H9 (cell line): Measurements from ENCODE around the gene SNUPN. TPM values are rescaled to one million over a fixed set of nuclear protein-coding genes. Genes with fewer than 3 reads are reported as not detected.

ENCODE experiments used
- DNase-seq: peaks from one replicate; pipeline ENCODE4 v3.0.0-alpha.2; 2017
- H2AFZ ChIP-seq: one replicate; pipeline ENCODE4 v1.6.1; 2013; ENCODE audit warnings: mild to moderate bottlenecking, low read length, control low read depth, moderate library complexity
- H2AK5ac ChIP-seq: 2 replicates; pipeline ENCODE4 v1.6.1; 2013; ENCODE audit warnings: low read length, control low read depth, mixed read lengths; ENCODE audit not compliant: insufficient read length
- H2BK120ac ChIP-seq: one replicate; pipeline ENCODE4 v1.6.1; 2013; ENCODE audit warnings: low read depth, mild to moderate bottlenecking, low read length, control low read depth, inconsistent platforms; ENCODE audit not compliant: poor library complexity, severe bottlenecking
- H2BK12ac ChIP-seq: 2 replicates; pipeline ENCODE4 v1.6.1; 2013; ENCODE audit warnings: low read length, control low read depth, mixed read lengths, low read depth; ENCODE audit not compliant: insufficient read length
- H2BK15ac ChIP-seq: 2 replicates; pipeline ENCODE4 v1.6.1; 2013; ENCODE audit warnings: low read depth, low read length, control low read depth
- H2BK20ac ChIP-seq: one replicate; pipeline ENCODE4 v1.6.1; 2013; ENCODE audit warnings: low read depth, mild to moderate bottlenecking, low read length, control low read depth, inconsistent platforms; ENCODE audit not compliant: poor library complexity, severe bottlenecking
- H2BK5ac ChIP-seq: 2 replicates; pipeline ENCODE4 v1.6.1; 2013; ENCODE audit warnings: low read length, control low read depth, mixed read lengths; ENCODE audit not compliant: insufficient read length
- H3K14ac ChIP-seq: 2 replicates; pipeline ENCODE4 v1.6.1; 2013; ENCODE audit warnings: low read length, control low read depth; ENCODE audit not compliant: insufficient read depth
- H3K18ac ChIP-seq: 2 replicates; pipeline ENCODE4 v1.6.1; 2013; ENCODE audit warnings: low read depth, mild to moderate bottlenecking, mixed read lengths, low read length, control low read depth; ENCODE audit not compliant: insufficient read length
- H3K23ac ChIP-seq: 2 replicates; pipeline ENCODE4 v1.6.1; 2013; ENCODE audit warnings: low read length, control low read depth, mixed read lengths, low read depth; ENCODE audit not compliant: insufficient read length
- H3K23me2 ChIP-seq: 2 replicates; pipeline ENCODE4 v1.6.1; 2013; ENCODE audit warnings: low read depth, mild to moderate bottlenecking, mixed read lengths, low read length, control low read depth; ENCODE audit not compliant: insufficient read length, poor library complexity, severe bottlenecking
- H3K27ac ChIP-seq: 2 replicates; pipeline ENCODE4 v1.5.1; 2013; ENCODE audit warnings: low read length, control low read depth, mixed read lengths, low read depth; ENCODE audit not compliant: insufficient read length
- H3K27me3 ChIP-seq: 2 replicates; pipeline ENCODE4 v1.6.1; 2013; ENCODE audit warnings: low read length, control low read depth, inconsistent platforms; ENCODE audit not compliant: insufficient read depth
- H3K4ac ChIP-seq: 2 replicates; pipeline ENCODE4 v1.6.1; 2013; ENCODE audit warnings: low read depth, mild to moderate bottlenecking, control low read depth, inconsistent platforms, low read length, moderate library complexity
- H3K4me1 ChIP-seq: 2 replicates; pipeline ENCODE4 v1.6.1; 2013; ENCODE audit warnings: low read length, control low read depth, inconsistent platforms; ENCODE audit not compliant: insufficient read depth
- H3K4me2 ChIP-seq: 2 replicates; pipeline ENCODE4 v1.6.1; 2013; ENCODE audit warnings: low read length, control low read depth, mixed read lengths; ENCODE audit not compliant: insufficient read length, insufficient read depth
- H3K56ac ChIP-seq: 2 replicates; pipeline ENCODE4 v1.6.1; 2013; ENCODE audit warnings: low read depth, mild to moderate bottlenecking, mixed read lengths, low read length, control low read depth; ENCODE audit not compliant: insufficient read length
- H3K79me1 ChIP-seq: 2 replicates; pipeline ENCODE4 v1.6.1; 2013; ENCODE audit warnings: low read depth, mild to moderate bottlenecking, moderate library complexity, low read length, control low read depth, inconsistent platforms; ENCODE audit not compliant: insufficient read depth, poor library complexity, severe bottlenecking
- H3K79me2 ChIP-seq: 2 replicates; pipeline ENCODE4 v1.6.1; 2013; ENCODE audit warnings: low read length, control low read depth, inconsistent platforms; ENCODE audit not compliant: insufficient read depth
- H3K9ac ChIP-seq: 2 replicates; pipeline ENCODE4 v1.6.1; 2013; ENCODE audit warnings: low read length, control low read depth, mixed read lengths; ENCODE audit not compliant: insufficient read length; ENCODE audit errors: extremely low read depth
- H3K9me3 ChIP-seq: one replicate; pipeline ENCODE4 v1.6.1; 2013; ENCODE audit warnings: low read depth, low read length, inconsistent platforms; ENCODE audit not compliant: control insufficient read depth
- H3T11ph ChIP-seq: one replicate; pipeline ENCODE4 v1.6.1; 2013; ENCODE audit warnings: mild to moderate bottlenecking, low read length, control low read depth, inconsistent platforms
- H4K20me1 ChIP-seq: one replicate; pipeline ENCODE4 v1.6.1; 2013; ENCODE audit not compliant: control insufficient read depth, insufficient read length, insufficient read depth
- H4K5ac ChIP-seq: 2 replicates; pipeline ENCODE4 v1.6.1; 2013; ENCODE audit warnings: low read depth, mild to moderate bottlenecking, mixed read lengths, low read length, control low read depth; ENCODE audit not compliant: insufficient read length
- H4K8ac ChIP-seq: replicated peaks from 2 replicates; pipeline ENCODE4 v1.6.1; 2013; ENCODE audit warnings: low read length, control low read depth, mixed read lengths, low read depth; ENCODE audit not compliant: insufficient read length
- H4K91ac ChIP-seq: 2 replicates; pipeline ENCODE4 v1.6.1; 2013; ENCODE audit warnings: low read depth, mild to moderate bottlenecking, moderate library complexity, mixed read lengths, low read length, control low read depth; ENCODE audit not compliant: insufficient read length
- H3K27ac Mint-ChIP-seq, 3 experiments: 2 replicates in 2 of 3; 3 replicates in 1 of 3; pipeline ENCODE4 v1.8.0; 2020 to 2021; ENCODE audit warnings: mixed read lengths in 3 of 3, mild to moderate bottlenecking in 1 of 3, moderate library complexity in 1 of 3
- H3K27me3 Mint-ChIP-seq: 2 replicates; pipeline ENCODE4 v1.8.0; 2021; ENCODE audit warnings: low read depth, mild to moderate bottlenecking, moderate library complexity, mixed read lengths
- H3K36me3 Mint-ChIP-seq, 3 experiments: 2 replicates in 2 of 3; 3 replicates in 1 of 3; pipeline ENCODE4 v1.8.0; 2020 to 2021; ENCODE audit warnings: low read depth in 3 of 3, mixed read lengths in 3 of 3; ENCODE audit not compliant: insufficient read depth in 1 of 3
- H3K4me1 Mint-ChIP-seq, 2 experiments: 2 replicates each; pipeline ENCODE4 v1.8.0; 2020; ENCODE audit warnings: mixed read lengths in 2 of 2
- H3K4me3 Mint-ChIP-seq, 2 experiments: 2 replicates in 1 of 2; 3 replicates in 1 of 2; pipeline ENCODE4 v1.8.0; 2020 to 2021; ENCODE audit warnings: mild to moderate bottlenecking in 2 of 2, mixed read lengths in 2 of 2, moderate library complexity in 1 of 2
- H3K9me3 Mint-ChIP-seq, 2 experiments: 2 replicates in 1 of 2; 3 replicates in 1 of 2; pipeline ENCODE4 v1.8.0; 2020; ENCODE audit warnings: mild to moderate bottlenecking in 2 of 2, mixed read lengths in 2 of 2, moderate library complexity in 1 of 2
- WGBS: extraction: QIAGEN DNeasy Blood & Tissue Kit; methylation state at CpG from one replicate; pipeline ENCODE4 v1.1.7; 2013; ENCODE audit warnings: missing lambda C conversion rate, low lambda C conversion rate, mixed read lengths; ENCODE audit not compliant: insufficient read length; ENCODE audit errors: extremely low coverage; 5-methylcytosine and 5-hydroxymethylcytosine counted together
- total RNA-seq: library from RNA; stranded (reverse); gene quantifications from 2 replicates; pipeline ENCODE4 v1.2.1, GENCODE V29; 2021
- TF ChIP-seq, protein P1 (sequence below): fragments of 200-600 bp; sonication (generic); conservative IDR thresholded peaks from 3 replicates; pipeline ENCODE4 v1.8.0; 2021; ENCODE audit warnings: antibody characterized with exemption, mild to moderate bottlenecking

SNUPN gene
- total RNA-seq, 1 experiment from 2014 or later = 32.7 TPM

- Mint-ChIP-seq H3K36me3 (peaks cover 12 to 55% (median 41%) of the 10 kb centered on the region in 3 experiments; a peak in 5 of 7 replicates), H3K9me3 (no peaks in the 10 kb centered on the region), H3K27ac (no peak overlapping the region), H3K27me3 (no peaks in the 10 kb centered on the region), H3K4me3 (no peak overlapping the region), H3K4me1 (no peaks in the 10 kb centered on the region)
- TF ChIP-seq, protein P1, sequence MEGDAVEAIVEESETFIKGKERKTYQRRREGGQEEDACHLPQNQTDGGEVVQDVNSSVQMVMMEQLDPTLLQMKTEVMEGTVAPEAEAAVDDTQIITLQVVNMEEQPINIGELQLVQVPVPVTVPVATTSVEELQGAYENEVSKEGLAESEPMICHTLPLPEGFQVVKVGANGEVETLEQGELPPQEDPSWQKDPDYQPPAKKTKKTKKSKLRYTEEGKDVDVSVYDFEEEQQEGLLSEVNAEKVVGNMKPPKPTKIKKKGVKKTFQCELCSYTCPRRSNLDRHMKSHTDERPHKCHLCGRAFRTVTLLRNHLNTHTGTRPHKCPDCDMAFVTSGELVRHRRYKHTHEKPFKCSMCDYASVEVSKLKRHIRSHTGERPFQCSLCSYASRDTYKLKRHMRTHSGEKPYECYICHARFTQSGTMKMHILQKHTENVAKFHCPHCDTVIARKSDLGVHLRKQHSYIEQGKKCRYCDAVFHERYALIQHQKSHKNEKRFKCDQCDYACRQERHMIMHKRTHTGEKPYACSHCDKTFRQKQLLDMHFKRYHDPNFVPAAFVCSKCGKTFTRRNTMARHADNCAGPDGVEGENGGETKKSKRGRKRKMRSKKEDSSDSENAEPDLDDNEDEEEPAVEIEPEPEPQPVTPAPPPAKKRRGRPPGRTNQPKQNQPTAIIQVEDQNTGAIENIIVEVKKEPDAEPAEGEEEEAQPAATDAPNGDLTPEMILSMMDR = peak; percentile 64
- no peak overlapping the region for H2BK120ac ChIP-seq
- H3T11ph ChIP-seq = no peak overlapping the region
- H3K23me2 ChIP-seq = no peaks in the 10 kb centered on the region
- no peak overlapping the region for H2AK5ac ChIP-seq
- no peak overlapping the region for H3K4ac ChIP-seq
- H3K27ac ChIP-seq = no peak overlapping the region
- no CpG with 5 or more reads among the region's 3 CpGs for WGBS
- H3K9ac ChIP-seq = no peak overlapping the region
- peak; percentile 36 for DNase-seq
- no peak overlapping the region for H2BK5ac ChIP-seq
- H3K79me2 ChIP-seq = no peaks in the 10 kb centered on the region
- no peaks in the 10 kb centered on the region for H3K9me3 ChIP-seq
- H3K4me2 ChIP-seq = no peak overlapping the region
- no peak overlapping the region for H2BK15ac ChIP-seq
- no peak overlapping the region for H3K56ac ChIP-seq
- no peak overlapping the region for H3K23ac ChIP-seq
- H3K27me3 ChIP-seq = no peaks in the 10 kb centered on the region
- H2BK12ac ChIP-seq = no peak overlapping the region
- H3K4me1 ChIP-seq = no peaks in the 10 kb centered on the region
- no peak overlapping the region for H3K14ac ChIP-seq
- H4K91ac ChIP-seq = no peak overlapping the region
- no peak overlapping the region for H4K8ac ChIP-seq
- no peak overlapping the region for H2AFZ ChIP-seq
- no peak overlapping the region for H3K18ac ChIP-seq
- no peak overlapping the region for H4K5ac ChIP-seq
- H4K20me1 ChIP-seq = no peaks in the 10 kb centered on the region
- H2BK20ac ChIP-seq = no peak overlapping the region
- H3K79me1 ChIP-seq = no peaks in the 10 kb centered on the region
Observed at GRCh38 chr15:75597667-75598341, 27.7 kb downstream of the SNUPN start.
